A172 (cell line): ENCODE measurements around the gene ITIH4. TPM values are rescaled to one million over a fixed set of nuclear protein-coding genes. Genes with fewer than 3 reads are reported as not detected.

Experiments used
- DNase-seq: peaks from one replicate; pipeline ENCODE4 v3.0.0-alpha.2; 2015; ENCODE audit warnings: low spot score
- total RNA-seq: library from RNA; depleted of rRNA; stranded (reverse); fragments of >200 nt; shearing (Covaris generic); gene quantifications from 2 replicates; pipeline ENCODE4 v1.2.3, GENCODE V29; 2014; rRNA removed

ITIH4 gene
- total RNA-seq, 1 experiment from 2014 or later = 1.1 TPM

GRCh38 chr3:52769786-52770455 is 60.6 kb downstream of the ITIH4 start:
- DNase-seq = no peak

DNA sequence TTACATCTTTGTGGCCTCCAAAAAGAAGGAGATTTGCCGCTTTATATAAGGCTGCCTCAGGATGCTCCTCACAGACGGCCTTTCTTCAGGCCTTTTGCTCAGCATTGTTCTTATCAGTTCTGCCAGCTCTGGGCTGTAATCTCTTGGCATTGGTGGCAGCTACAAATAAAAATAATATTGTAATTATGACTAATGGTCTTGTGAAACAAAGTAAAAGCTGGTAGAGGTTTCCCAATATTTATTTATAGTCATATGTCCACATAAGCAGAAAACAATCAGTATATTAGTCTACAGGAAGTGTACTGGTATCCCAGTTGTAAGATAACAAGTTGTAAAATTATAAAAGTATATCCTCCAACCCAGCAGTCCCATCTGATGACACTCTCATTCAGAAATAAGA is 67.0 kb downstream of the ITIH4 start:
- no peak for DNase-seq

Other genes starting within 250 kb of the ITIH4 start
- 47.6 and 53.4 TPM in 2 replicates for gene PBRM1, start 144.8 kb downstream of the ITIH4 start, total RNA-seq
- gene GNL3, start 144.6 kb downstream of the ITIH4 start, total RNA-seq = 120 and 188 TPM in 2 replicates
- 74.6 and 100 TPM in 2 replicates for gene GLT8D1, start 124.9 kb downstream of the ITIH4 start, total RNA-seq
- gene SPCS1, start 124.6 kb downstream of the ITIH4 start, total RNA-seq = 192 and 194 TPM in 2 replicates
- 14.1 and 24.7 TPM in 2 replicates for gene NEK4, start 59.7 kb downstream of the ITIH4 start, total RNA-seq
- gene ITIH1, start 53.1 kb downstream of the ITIH4 start, total RNA-seq = not detected in 2 replicates
- 2.2 and 3.1 TPM in 2 replicates for gene ITIH3, start 35.9 kb downstream of the ITIH4 start, total RNA-seq
- gene MUSTN1, start 4.3 kb upstream of the ITIH4 start, total RNA-seq = 0.22 TPM in 1 of 2 replicates, not detected in the other
- 8.6 and 10.2 TPM in 2 replicates for gene STIMATE, start 66.9 kb upstream of the ITIH4 start, total RNA-seq
- gene SFMBT1, start 215.4 kb upstream of the ITIH4 start, total RNA-seq = 15.8 and 25.0 TPM in 2 replicates